Fibroblast of skin of right biceps (primary cell): ENCODE results near the gene HP1BP3.
"Not testable (repeated sequence)": the region's sequence is repeated elsewhere in the genome, so short reads cannot be mapped to it uniquely, and the experiment has no call there.

Experiments
- DNase-seq: peaks from one replicate; pipeline ENCODE4 v3.0.0-alpha.2; 2013

HP1BP3 gene

DNA sequence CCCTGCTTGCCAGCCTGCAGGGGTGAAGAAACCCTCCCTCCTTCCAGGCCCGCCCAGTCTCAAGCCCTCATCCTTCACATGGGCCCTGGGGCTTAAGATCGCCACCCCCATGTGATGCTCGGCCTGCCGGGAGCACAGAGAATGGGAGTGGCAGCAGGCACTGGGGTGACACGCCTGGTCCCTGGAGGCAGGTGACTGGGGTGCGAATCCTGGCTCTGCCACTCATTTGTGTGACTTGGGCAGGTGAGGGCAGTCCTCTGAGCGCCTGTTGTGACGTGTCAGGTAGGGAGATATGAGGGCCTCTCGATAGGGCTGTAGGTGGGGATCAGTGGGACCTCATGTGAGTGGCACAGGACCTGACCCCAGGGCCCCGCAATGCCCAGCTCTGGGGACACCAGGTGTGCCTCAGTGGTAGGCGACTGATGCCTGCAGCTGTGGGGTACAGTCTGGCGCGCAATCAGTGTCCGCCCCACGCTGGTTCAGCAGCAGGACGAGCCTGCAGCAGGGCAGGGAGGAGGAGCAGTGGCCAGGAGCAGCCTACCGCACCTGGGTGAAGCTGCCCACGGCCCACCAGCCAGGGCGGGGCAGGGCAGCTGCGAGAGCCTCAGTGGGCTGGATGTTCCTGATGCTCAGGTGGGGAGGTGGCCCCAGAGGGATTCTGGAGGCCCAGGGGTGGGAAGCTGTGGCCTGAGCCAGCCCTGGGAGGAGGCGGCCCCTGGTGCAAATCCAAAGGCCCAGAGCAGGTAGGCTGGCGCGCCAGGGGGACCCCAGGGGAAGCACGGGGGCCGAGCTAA lies 60.8 kb downstream of the HP1BP3 start:
- DNase-seq: no peak

DNA sequence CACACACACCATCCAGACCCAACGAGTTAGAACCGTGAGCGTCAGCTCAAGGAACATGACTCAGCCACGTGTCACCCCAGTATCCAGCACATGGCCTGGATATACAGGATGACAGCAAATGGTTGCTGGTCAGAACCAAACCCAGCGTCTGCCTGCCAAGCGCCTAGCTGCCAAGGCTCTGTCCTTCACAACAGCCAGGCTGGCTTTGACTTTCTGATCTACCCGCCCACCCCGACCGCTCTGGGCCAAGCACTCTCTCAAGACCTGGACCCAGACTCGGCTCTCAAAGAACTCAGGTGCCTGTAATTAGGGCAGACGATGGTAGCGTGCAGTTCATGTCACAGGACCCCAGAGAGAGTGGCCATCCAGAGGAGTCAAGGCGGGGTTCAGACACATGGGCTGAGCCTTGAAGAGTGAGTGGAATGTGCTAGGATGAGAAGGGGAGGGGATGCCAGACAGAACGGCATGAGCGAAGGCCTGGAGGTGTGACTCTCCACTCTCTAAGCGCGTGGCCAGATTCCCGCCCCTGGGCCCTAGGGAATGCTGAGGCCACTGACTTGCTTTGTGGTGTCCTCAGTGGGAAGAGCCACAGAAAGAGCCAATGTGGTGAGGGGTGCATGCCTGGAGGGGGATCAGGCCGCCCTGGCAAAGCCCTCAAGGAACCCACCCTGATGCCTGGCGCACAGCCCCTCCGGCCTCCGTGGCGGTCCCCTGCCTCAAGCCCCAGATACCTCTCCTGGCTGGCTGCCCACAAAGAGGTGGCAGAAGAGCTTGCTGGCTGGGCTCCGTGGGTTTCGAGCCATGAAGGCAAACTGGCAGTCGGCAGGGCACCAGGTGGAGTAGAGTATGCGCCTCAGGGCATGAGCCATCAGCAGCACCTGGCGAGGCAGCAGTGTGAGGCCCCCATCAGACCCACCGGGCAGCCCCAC lies 61.7 kb downstream of the HP1BP3 start:
- DNase-seq: peak; percentile 82

DNA sequence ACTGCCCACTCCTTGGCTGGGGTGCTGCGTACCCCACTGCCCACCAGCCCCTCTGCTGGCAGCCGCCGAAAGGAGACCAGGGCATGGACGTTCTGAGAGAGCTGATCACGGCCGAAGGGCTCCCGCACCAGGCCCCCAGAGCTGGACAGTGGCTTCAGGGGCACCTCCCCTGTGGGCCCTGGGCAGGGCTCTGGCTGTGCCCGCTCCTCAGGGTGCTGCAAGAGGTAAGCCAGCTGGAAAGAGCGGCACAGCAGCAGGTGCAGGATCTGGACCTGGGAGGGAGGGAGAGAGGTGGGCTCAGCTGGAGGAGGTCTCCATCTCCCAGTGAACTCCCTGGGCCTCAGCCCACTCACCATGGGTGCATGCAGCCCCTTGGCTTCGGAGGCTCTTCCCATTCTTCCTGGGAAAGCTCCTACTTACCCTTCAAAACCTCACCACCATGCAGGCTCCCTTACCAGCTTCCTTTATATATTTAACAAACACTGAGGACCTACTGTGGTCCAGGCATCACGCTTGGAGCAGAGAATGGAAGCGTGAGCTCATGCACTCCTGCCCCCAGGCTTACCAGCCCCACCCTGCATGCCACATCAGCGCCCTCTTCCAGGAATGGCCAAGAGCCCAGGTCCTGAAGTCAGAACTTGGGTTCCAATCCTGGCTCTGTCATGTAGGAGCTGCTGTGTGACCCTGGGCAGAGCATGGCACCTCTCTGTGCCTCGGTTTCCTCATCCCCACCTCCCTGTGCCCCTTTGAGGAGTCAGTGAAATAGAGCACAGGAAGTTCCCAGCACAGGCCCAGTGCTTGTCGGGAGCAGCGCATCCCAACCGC lies 62.5 kb downstream of the HP1BP3 start:
- no peak for DNase-seq

DNA sequence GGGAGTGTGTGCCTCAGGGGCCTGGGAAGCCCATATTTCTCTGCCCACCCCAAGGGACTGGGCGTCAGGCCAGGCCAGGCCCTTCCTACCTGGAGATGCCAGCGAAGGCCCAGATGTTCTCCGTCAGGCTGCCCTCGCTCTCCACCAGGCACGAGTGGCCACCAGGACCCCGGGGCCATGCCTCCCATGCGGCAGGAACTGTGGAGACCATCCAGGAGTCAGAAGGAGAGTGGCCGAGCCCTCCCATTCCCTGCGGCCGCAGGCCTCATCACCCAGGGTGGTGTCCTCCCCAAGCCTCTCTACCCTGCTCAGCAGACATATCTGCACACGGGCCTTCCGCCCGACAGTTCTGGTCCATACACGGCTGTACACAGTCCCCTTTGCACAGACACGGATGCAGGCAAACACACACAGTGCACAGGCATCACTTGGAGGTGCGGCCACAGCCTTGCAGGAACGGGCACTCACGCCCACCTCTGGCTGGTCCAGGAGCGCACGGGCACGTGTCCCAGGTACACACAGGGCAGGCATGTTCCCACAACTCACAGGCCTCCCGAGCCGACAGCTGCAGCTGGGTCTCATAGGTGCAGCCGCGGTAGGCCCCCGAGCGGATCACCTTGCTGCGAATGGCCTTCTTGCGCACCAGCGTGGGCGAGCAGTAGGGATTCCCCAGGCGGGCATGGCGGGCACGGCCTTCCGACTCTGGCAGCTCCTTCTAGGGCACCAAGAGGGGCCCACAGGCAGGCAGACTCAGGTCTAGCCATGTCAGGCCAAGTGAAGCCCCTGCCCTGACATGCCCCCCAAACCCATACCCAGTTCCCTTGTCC lies 63.4 kb downstream of the HP1BP3 start:
- DNase-seq: no peak

DNA sequence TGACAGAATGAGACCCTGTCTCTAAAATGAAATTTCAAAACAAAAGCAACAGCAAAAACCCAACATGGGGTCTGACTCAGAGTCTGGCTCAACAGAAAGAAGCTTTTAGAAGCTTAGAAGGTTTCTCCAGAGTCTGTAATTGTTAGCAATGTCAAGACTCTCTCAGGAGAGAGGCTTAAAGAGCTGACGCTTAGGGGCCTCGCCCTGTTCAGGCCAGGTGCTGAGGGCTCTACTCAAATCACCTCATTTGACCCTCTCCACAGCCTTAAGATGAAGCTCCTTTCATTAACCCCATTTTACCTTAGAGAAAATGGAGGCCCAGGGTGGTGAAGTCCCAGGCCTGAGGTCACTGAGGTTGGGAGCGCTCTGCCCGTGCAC lies 64.0 kb downstream of the HP1BP3 start:
- no peak for DNase-seq

DNA sequence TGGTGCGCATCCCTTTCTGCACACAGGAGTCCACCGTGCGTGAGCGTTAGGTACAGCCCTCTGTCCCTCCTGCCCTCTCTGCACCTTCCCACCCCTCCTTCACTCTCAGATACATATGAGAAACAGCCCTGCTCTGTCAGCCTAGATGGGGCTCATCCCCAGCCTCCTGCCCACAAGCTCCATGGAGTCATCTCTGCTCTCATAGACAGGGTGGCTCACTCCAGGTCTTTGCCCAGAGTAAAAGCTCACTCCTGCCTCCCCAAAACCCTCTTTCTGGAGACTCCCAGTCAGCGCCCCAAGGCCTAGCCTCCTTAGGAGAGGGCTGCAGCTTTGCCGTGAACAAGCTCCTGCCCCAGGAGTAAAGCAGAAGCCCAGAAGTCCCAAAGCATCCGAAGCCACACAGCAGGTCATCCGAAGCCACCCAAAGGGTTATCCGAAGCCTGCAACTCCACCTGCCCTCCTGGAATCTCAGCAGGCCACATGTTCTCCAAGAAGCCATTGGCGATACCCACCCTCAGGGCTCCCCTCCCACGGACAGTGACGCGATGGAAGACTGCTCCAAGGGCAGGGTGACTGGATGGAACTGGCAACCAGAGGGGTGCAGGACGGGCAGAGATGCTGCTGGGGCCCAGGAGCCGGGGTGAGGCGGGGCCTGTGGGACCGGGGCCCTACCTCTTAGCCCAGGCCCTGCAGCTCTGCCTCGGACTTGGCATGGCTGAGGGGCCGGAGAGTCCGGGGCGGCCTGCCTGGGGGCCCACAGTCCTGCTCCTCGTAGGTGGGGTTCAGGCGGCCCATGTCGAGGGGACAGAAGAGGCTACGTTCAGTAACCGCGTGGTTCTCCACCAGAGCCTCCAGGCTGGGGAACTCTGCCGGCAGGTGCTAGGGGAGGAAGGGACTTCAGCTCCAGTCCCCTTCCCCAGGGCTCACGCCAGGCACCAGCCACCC lies 65.7 kb downstream of the HP1BP3 start:
- no peak for DNase-seq

DNA sequence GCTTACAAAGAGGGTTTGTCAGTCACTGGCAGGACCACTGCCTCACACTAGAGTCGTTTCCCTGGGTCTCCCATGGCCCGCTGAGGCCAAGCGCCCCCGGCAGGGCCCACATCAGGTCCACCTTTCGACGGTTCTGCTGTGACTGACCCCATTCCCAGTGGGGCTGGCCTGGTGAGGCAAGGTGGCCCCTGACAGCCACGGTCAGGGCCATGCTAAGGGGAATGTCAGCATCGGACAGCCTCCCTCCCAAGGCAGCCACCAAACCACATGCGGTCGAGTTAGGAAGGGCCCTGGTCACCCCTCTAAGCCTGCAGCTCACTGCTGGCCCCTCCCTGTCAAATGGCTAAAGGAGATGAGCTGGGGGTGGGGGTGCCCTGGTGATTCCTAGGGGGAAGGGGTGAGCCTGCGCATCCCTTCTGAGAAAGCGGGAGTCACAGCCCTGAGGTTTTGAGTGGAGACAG lies 66.4 kb downstream of the HP1BP3 start:
- DNase-seq: no peak

DNA sequence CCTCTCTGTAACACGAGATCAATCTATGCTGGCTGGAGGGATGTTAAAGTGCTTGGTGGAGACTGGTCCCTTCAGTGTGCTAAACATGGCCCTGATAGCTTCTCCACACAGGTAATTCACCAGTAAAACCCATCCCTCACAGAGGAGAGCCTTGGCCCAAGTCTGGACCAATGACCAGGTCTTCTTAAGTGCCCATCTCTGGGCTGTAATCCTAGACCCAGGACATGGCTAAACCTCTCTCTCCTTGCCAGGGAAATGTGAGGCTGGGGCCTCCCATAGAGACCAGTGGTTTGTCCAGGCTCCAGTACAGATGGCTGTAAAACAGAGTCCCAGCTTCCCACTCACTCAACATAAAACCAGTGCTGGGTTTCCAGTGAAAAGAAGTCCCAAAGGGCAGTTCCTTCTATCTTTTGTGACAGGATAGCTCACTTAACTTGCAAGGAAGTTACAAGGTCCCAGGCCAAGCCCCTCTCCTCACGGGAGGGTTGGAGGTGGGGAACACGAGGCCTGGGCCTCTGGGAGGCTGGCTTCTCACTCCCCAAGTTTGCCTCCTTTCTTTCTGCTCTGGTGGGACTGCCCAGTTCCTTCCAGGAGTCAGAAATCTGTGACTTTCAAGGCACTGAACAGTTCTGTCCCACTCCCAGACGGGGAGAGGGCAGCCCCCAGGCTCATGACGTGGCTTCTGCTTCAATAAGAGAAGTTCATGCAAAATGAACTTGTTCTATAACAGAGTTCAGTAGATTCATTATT lies 67.1 kb downstream of the HP1BP3 start:
- no peak for DNase-seq

DNA sequence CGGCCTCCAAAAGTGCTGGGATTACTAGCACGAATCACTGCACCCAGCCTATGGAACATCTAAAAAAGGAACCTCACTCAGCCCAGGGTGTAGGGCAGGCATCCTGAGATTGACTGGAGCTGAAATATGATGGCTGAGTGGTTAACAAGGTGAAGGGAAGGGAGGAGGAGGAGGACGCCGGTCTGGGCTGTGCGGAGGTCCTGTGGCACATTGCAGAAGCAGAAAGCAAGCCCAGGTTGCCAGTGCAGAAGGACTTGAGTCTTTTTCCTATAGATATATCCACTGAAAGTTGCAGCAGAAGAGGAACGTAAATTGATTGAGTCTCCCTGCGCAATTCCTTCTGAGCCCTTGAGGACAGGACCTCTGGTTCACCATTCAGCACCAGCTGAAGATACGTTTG lies 67.8 kb downstream of the HP1BP3 start:
- DNase-seq: no peak

DNA sequence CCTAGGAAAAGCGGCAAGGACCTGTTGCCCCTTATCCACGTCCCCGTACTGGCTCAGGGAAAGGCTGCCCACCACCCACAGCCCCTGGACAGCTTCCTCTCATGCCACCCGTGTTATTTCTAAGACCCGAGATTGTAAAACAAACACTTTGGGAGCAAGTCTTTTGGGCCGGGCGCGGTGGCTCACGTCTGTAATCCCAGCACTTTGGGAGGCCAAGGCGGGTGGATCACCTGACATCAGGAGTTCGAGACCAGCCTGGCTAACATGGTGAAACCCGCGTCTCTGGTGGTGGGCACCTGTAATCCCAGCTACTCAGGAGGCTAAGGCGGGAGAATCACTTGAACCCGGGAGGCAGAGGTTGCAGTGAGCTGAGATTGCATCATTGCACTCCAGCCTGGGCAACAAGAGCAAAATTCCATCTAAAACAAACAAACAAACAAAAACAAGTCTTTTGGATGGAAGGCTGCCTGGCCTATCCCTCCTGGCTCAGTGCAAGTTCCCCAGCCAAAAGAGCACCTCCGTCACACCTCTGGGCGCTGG lies 68.7 kb downstream of the HP1BP3 start:
- DNase-seq: not testable (repeated sequence)

DNA sequence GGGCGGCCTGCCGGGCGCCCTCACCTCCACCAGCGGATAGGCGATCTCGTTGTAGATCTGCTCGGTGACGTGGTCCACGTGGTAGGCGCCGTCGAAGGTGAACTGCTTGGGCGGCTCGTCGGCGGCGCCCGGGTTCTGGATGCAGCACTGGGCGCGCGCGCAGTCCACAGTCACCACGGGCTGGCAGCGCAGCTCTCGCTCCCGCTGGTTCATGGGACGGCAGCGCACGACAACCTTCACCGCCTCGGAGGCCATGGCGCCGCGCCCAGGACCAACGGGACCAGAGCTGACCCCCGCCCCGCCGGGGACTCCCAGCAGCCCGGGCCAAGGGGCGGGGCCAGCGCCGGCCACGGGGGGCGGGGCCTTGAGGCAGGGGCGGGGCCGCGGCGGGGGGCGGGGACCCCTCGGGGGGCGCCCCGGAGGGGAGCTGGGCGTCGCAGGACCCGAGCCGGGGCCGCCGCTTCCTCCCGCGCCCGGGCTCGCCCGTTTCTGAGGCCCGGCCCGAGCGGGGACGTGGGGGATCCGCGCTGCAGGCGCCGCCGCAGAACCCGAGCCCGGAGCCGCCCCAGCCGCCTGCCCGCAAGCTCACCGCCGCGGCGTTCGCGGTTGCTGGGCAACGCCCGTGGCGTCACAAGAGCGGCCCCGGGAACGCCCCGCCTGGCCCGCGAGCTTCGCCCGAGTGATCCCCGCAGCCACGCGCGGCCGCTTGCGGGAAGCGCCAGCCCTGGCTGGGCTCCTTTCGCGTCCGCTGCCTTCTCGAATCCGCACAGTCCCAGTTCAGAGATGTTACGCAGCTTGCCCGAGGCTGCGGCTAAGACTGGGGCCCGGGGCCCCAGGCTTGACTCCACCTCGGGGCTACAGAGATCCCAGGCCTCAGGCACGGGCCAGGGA lies 69.4 kb downstream of the HP1BP3 start, which contains the start of gene KIF17:
Gene KIF17, minus strand, starts transcription at position 556 of the 891 bp plus-strand sequence. Its CDS starts 301 bp downstream, at position 255.
- peak; percentile 70 for DNase-seq

DNA sequence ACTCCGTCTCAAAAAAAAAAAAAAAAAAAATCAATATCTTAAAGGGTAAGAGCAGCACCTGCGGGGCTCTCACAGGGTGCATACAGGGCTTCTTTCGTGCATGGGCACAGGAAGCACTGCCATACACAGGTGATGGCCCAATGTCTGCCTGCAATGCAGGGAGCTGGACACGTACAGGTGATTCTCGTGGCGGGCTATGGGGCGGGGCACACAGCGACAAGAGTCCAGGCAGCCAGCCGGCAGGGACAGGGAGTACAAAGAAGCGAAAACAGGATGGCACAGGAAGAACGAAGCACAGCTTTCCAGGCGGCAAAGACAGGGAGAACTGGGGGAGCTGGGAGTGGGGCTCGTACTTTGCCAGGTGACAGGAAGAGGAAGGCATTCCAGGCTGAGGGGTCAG lies 70.9 kb downstream of the HP1BP3 start:
- no peak for DNase-seq

DNA sequence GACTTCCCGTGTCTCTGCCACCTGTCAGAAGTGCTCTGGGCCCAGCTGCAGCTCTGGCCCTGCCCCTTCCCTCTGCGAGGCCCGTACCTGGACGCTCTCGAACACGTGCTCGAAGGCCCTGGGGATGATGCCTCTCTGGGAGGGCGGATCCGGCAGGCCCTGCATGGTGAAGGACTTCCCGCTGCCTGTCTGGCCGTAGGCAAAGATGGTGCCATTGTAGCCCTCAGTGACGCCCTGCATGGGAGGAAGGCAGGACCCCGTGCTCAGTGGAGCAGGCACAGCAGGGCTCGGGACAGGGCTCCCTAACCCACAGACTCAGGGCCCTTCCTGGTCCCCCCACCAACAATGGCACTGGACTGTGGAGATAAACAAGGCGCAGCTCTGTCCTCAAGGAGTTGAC lies 71.7 kb downstream of the HP1BP3 start:
- no peak for DNase-seq

DNA sequence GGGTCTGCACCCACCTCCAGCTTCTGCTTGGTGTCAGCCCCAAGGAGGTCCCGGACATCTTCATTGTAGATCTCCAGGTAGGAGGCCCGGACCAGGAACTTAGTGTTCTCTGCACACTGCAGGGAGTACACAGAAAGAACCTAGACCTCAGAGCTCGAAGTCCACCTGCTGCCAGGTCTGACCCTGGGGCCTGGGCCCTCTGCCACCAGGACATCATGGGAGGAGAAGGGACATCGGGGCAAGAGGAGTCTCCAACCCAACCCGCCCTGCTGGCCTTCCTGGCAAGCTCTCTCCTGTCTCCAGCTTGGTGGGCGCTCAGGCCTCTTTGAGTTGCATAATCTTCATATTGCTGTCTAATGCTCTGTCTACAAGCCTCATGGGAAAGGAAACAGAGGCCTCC lies 73.7 kb downstream of the HP1BP3 start:
- no peak for DNase-seq

DNA sequence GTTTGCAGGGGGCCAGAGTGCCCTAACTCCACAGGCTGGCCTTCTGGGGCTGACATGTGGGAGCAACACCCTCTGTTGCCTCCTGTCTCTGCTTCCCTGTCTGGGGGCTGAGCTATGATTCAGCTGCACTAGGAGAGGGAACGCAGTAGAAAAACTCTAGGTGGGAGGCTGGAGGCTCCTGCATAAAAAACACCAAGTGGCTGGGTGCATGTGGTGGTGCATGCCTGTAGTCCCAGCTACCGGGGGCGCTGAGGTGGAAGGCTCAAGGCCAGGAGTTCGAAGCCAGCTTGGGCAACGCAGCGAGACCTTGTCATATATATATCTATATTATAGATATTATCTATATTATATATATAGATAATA lies 74.9 kb downstream of the HP1BP3 start:
- DNase-seq: no peak

DNA sequence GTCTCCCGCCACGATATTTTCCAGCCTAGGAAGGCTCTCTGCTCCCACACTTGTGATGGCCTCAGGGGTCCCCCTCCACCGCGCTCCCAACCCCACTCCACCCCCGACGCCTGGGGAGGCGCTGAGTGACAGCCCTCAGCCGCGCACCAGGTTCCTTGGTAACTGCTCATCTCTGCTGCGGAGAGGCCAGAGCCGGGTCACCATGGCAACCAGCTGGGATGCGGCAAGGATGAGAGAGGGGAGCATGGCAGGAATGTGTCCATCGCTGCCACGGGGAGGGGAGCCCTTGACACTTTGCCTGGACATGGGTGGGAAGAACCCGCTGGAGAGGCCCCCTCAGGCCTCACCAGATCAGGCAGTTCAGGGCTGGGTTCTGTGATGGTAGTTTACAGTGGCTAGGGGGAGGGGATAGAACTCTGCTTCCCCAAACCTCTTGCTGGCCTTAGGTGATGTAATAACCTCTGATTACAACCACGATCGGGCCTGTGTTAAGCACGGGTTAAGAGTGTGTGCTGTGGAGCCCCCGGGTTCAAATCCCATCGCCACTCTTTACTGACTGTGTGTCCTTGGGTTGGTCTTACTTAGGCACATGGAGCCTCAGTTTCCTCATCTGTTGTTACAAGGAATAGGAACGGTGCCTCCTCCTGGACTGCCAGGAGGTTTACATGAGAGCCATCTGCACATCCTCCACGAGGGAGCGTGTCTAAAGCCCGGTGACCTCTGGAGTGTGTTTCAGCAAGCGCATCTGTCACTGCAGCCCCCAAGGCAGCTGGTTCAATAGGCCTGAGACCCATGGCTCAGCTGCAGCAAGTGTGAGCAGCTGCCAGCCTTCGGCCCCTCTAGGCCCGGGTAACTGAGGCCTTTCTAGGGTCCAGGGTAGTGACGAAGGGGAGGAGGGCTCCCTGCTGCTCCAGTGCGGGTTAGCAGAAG lies 75.6 kb downstream of the HP1BP3 start:
- no peak for DNase-seq

DNA sequence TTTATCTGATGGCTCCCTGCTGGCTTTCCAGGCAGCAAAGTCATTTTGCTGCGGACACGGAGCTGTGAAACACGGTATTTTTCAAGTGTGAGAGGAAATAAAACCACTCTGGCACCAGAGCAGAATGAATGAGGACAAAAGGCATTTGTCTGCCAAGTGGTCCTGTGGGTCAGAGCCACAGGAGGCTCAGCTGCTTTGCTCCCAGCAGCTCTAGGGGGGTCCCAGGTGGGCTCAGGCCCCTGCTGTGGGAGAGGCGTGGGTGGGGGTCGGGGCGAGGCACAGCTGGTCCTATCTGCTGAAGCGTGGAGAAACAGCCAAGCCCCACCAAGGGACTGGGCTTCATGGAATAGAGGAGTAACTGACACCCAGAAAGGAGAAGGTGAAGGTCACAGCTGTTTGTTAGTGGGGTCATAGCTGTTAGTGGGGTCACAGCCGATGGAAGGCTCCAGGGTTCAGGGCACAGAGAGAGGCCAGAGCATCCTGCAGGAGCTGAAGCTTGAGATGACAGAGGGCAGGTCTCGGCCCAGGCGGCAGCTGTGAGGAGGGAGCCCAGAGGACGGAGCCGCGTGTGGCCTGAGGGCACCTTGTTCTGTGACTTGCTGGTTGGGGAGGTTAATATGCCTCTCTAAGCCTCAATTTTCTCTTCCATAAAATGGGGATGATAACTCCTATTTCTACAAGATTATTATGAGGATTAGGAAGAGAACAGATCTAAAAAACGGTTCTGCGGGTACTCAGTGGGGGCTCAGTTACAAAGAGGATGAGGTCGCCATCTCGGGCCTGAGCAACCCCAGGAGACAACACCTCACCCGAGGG lies 76.4 kb downstream of the HP1BP3 start:
- no peak for DNase-seq
